Neural progenitor cell (in vitro differentiated cells): ENCODE results near the gene NPTX1.

Experiments used
- CTCF ChIP-seq: fragments of 200-600 bp; sonication (generic); IDR thresholded peaks from 2 replicates; pipeline ENCODE4 v1.5.1; 2017; ENCODE audit warnings: antibody characterized with exemption, mild to moderate bottlenecking
- EZH2phosphoT487 ChIP-seq: fragments of 200-600 bp; sonication (generic); IDR thresholded peaks from 2 replicates; pipeline ENCODE4 v1.6.1; 2017; ENCODE audit warnings: antibody characterized with exemption

- TF ChIP-seq CTCF (no peak), EZH2phosphoT487 (no peak)
Measured at GRCh38 chr17:80519091-80519781, 42.8 kb upstream of the NPTX1 start.
